ENCODE measurements around the gene GNB2.
"Not testable (repeated sequence)": the region's sequence is repeated elsewhere in the genome, so short reads cannot be mapped to it uniquely, and the experiment has no call there.

Gene GNB2

DNA sequence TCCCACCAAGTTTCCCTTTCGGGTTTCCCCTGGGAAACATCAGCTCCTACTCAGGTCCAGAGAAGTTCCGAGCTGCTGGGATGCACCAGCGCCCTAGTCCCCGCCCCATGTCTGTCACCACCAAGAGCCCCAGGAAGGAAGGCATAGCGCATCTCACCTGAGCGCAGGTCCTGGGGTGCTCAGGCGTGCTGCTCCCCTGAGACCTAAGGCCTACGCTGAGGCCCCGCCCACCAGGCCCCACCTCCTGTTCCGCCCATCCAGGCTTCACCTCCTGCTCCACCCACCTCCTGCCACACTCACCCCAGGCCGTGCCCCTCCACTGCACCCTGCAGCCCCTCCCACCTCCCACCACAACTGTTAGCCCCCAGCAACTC lies 31.0 kb upstream of the GNB2 start:
- H3K4me3 ChIP-seq (ENCODE audit: low read depth, low read length): no peak overlapping the region
- DNase-seq (ENCODE audit: low read depth): no peak
- TF ChIP-seq, protein P1, sequence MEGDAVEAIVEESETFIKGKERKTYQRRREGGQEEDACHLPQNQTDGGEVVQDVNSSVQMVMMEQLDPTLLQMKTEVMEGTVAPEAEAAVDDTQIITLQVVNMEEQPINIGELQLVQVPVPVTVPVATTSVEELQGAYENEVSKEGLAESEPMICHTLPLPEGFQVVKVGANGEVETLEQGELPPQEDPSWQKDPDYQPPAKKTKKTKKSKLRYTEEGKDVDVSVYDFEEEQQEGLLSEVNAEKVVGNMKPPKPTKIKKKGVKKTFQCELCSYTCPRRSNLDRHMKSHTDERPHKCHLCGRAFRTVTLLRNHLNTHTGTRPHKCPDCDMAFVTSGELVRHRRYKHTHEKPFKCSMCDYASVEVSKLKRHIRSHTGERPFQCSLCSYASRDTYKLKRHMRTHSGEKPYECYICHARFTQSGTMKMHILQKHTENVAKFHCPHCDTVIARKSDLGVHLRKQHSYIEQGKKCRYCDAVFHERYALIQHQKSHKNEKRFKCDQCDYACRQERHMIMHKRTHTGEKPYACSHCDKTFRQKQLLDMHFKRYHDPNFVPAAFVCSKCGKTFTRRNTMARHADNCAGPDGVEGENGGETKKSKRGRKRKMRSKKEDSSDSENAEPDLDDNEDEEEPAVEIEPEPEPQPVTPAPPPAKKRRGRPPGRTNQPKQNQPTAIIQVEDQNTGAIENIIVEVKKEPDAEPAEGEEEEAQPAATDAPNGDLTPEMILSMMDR (conservative IDR thresholded peaks at IDR 0.05; ENCODE audit: low read depth, low read length): no peak

DNA sequence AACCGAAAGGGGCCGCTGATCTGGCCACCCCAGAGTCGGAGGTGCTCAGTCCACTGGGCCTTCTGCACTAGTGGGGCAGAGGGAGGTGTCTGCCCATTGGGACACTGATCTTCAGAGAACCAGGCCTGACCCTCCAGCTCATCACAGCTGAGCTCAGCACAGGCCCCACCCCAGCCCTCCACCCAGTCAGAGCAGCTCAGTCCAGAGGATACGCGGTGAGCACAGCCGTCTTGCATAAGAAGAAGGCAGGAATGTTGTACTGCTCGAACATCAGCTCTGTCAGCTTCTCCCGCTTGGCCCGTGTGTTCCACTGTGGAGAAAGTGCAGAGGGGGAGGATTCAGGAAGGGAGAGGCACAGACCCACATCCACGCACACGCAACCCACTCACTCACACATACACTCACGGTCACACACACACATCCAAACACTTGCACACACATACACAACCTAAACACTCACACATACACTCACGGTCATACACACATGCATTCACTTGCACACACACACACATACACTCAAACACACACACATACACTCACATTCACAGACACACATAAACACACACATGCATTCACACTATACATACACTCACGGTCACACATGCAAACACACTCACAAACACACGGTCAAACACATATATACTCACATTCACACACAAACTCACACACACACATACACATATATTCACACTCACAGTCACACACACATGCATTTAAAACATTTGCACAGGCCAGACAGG lies 23.5 kb upstream of the GNB2 start:
- TF ChIP-seq, protein P1 (conservative IDR thresholded peaks at IDR 0.05; ENCODE audit: low read depth, low read length): no peak
- no peak overlapping the region for H3K4me3 ChIP-seq (ENCODE audit: low read depth, low read length)
- peak; percentile 31 for DNase-seq (ENCODE audit: low read depth)

DNA sequence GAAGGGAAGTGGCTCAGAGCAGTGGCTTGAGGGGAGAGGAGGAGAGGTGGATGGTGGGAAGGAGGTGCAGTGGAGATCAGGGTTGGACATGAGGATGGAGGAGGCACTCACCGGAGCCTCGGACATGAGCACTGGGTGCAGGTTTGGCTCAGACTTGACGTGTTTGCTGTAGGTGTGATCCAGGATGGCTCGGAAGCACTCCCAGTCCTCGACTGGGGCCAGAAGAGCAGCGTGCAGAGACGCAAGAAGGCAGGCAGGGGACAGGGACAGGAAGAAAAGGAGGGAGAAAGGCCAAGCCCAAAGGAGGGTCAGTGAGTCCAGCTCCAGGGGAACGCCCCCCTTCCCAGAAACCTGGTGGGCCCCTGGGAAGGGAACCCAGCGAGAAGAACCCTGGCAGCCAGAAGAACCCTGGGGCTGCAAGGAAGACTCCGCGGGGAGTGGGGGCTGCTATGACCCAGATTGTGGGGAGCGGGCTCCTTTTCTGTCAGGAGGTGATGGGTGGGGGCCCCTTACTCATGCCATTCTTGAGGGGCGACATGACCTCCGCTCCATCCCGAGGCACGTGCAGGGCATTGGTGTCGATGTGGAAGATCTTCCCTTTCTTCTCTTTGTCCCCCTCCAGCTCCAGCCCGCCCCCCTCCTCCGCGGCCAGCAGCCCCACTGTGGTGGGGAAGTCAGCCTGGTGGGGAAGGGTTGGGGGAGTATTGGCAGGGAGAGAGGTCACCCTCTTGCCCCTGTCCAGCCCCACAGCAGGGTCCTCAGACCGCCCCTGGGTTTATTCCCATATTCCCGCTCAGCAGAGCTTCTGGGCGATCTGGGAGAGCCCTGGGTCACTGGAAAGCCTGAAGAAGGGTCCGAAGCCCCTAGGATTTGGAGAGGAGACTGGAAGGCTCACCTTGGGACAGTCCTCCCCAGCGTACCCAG lies 18.4 kb upstream of the GNB2 start:
- TF ChIP-seq, protein P1 (conservative IDR thresholded peaks at IDR 0.05; ENCODE audit: low read depth, low read length): no peak
- H3K4me3 ChIP-seq (ENCODE audit: low read depth, low read length): no peak overlapping the region

DNA sequence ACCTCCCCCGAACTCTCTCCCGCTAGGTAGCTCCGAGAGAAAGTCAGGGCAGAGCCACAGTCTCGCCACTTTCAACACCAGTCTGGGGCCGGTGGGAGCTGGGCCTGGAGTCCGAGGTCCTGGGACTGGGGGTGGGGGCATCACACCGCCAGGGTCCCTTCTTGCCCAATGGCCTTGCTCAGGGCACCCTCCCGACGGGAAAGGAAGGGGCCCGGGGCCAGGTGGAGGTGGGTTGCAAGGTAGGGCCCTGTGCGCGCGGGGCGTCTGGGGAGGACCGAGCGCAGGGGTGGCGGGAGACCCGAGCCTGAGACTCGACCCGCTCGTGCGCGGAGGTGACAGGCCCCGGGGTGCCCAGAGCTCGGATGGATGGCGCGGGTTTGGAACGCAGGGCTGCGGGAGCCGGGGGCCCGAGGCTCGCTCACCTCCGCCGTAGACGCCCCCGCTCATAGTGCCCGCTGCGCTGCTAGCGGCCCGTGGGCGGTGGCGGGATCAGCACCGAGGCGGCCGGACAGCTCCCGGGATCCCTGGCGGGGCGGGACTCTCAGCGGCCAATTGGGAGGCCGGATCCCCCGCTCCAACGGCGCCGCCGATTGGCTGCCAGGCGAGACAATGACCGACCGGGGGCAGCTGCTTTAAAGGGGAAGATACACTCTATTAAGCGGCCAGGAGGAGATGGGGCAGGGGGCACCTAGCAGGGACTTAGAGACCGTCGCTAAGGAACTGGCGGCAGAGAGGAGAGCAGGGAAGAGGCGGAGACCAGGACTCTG lies 17.4 kb upstream of the GNB2 start, which contains the start of gene ACTL6B:
ACTL6B (minus strand) TSS at position 541 of the 767 bp plus-strand sequence; CDS start at position 447, 94 bp downstream.
- no peak within 1 kb of the TSS for H3K4me3 ChIP-seq (ENCODE audit: low read depth, low read length)
- peak; percentile 39 for DNase-seq (ENCODE audit: low read depth)
- TF ChIP-seq, protein P1 (conservative IDR thresholded peaks at IDR 0.05; ENCODE audit: low read depth, low read length): no peak

More for the DNA sequence above, 18.4 kb upstream of the GNB2 start:
- DNase-seq (ENCODE audit: low read depth): no peak

DNA sequence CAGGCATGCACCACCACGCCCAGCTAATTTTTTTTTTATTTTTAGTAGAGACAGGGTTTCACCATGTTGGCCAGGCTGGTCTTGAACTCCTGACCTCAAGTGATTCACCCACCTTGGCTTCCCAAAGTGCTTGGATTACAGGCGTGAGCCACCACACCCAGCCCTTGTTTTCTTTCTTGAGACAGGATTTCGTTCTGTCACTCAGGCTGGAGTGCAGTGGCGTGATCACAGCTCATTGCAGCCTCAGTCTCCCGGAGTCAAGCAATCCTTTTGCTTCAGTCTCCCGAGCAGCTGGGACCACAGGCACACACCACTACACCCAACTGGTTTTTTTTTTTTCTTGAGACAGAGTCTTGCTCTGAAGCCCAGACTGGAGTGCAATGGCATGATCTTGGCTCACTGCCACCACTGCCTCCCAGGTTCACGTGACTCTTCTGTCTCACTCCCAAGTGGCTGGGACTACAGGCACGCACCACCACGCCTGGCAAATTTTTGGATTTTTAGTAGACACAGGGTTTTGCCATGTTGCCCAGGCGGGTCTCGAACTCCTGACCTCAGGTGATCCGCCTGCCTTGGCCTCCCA lies 11.3 kb upstream of the GNB2 start:
- H3K4me3 ChIP-seq (ENCODE audit: low read depth, low read length); DNase-seq (ENCODE audit: low read depth): not testable (repeated sequence)

DNA sequence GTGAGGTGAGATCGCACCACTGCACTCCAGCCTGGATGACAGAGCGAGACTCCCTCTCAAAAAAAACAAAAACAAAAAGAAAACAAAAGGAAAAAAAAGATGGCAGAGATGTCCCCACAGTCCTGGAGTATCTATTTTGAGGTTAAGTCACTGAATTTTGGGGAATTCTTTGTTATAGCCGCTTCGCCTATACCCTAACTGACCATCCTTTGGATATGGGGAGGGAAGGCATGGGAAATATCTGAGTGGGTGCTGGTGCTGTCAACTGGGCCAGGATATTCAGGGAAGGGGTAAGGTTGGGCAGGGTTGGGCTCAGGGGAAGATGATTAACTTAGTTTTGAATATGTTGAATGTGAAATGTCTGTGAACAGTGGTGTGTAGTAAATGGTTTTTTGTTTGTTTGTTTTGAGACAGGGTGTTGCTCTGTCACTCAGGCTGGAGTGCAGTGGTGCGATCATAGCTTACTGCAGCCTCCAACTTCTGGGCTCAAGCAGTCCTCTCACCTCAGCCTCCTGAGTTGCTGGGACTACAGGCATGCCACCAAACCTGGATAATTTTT lies 8.3 kb upstream of the GNB2 start:
- no peak overlapping the region for H3K4me3 ChIP-seq (ENCODE audit: low read depth, low read length)
- TF ChIP-seq, protein P1 (conservative IDR thresholded peaks at IDR 0.05; ENCODE audit: low read depth, low read length): no peak
- no peak for DNase-seq (ENCODE audit: low read depth)
